Measurements from ENCODE around the gene KRTAP4-16.

DNA sequence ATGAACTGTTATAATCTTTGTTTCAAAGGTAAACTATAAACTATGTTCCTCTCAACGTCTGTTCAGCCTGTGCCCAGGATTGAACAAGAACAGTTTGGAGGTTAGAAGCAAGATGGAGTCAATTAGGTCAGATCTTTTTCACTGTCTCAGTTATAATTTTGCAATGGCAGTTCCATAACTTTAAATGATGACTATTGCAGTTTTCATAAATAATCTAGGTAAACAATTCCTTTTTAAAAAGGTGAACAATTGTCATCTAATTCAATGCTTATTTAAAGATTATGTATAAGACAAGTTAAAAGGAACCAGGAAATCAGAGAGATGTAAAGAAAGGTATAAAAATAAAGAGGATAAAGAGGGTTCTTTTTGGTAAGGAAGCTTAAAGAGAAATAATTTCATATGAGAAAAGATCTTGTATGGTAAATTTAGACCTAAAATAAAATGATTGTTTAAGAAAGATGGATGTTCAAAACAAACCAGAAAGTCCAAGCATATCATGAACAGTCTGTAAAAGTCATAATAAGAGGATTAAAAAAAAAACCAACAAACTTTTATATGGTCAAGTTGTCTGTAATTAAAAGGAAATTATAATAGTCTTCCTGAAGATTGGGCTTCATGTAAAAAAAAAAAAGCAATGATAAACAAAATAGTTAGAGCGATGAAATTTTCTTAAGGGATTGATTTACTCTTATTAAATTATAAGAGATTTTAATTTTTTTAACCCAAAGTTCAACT is 9.3 kb upstream of the KRTAP4-16 start:
- TF ChIP-seq, protein P1, sequence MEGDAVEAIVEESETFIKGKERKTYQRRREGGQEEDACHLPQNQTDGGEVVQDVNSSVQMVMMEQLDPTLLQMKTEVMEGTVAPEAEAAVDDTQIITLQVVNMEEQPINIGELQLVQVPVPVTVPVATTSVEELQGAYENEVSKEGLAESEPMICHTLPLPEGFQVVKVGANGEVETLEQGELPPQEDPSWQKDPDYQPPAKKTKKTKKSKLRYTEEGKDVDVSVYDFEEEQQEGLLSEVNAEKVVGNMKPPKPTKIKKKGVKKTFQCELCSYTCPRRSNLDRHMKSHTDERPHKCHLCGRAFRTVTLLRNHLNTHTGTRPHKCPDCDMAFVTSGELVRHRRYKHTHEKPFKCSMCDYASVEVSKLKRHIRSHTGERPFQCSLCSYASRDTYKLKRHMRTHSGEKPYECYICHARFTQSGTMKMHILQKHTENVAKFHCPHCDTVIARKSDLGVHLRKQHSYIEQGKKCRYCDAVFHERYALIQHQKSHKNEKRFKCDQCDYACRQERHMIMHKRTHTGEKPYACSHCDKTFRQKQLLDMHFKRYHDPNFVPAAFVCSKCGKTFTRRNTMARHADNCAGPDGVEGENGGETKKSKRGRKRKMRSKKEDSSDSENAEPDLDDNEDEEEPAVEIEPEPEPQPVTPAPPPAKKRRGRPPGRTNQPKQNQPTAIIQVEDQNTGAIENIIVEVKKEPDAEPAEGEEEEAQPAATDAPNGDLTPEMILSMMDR (IDR thresholded peaks at IDR 0.05) = no peak
- TF ChIP-seq EP300 (IDR thresholded peaks at IDR 0.05) = no peak
- TF ChIP-seq POLR2A (IDR thresholded peaks at IDR 0.05) = no peak

Data from tibial nerve (tissue), 4 donors.